IPS-20b (cell line): ENCODE measurements around the gene PPP1R11.
A peak's percentile ranks its signal among the peaks of the same experiment; 100 is the strongest.

ENCODE experiments used
- H3K27ac ChIP-seq: one replicate; pipeline ENCODE4 v1.5.1; 2013; ENCODE audit warnings: low read length
- H3K27me3 ChIP-seq: 2 replicates; pipeline ENCODE4 v1.6.1; 2013; ENCODE audit warnings: mild to moderate bottlenecking, low read length, inconsistent platforms; ENCODE audit not compliant: insufficient read depth
- H3K36me3 ChIP-seq: 2 replicates; pipeline ENCODE4 v1.6.1; 2013; ENCODE audit warnings: low read depth, mild to moderate bottlenecking, inconsistent platforms, low read length, moderate library complexity; ENCODE audit not compliant: insufficient read depth
- H3K4me1 ChIP-seq: 2 replicates; pipeline ENCODE4 v1.6.1; 2013; ENCODE audit warnings: mild to moderate bottlenecking, control low read depth, inconsistent platforms, low read length, moderate library complexity; ENCODE audit not compliant: insufficient read depth
- H3K4me3 ChIP-seq: 2 replicates; pipeline ENCODE4 v1.5.1; 2013; ENCODE audit warnings: mild to moderate bottlenecking, low read length, inconsistent platforms
- H3K9ac ChIP-seq: 2 replicates; pipeline ENCODE4 v1.6.1; 2013; ENCODE audit warnings: low read depth, mild to moderate bottlenecking, inconsistent platforms, low read length, moderate library complexity
- H3K9me3 ChIP-seq: 2 replicates; pipeline ENCODE4 v1.6.1; 2013; ENCODE audit warnings: mild to moderate bottlenecking, low read depth, low read length, inconsistent platforms; ENCODE audit not compliant: insufficient read depth

Gene PPP1R11

GRCh38 chr6:30101444-30102413 lies 34.7 kb downstream of the PPP1R11 start:
- Histone ChIP-seq H3K27ac (no peak overlapping the region), H3K27me3 (peaks cover 85% of the 10 kb centered on the region), H3K4me1 (peaks cover 6% of the 10 kb centered on the region; the same call in 1 of the 2 replicates), H3K9me3 (no peaks in the 10 kb centered on the region), H3K9ac (no peak overlapping the region), H3K36me3 (no peaks in the 10 kb centered on the region), H3K4me3 (peak overlapping the region; percentile 63)

DNA sequence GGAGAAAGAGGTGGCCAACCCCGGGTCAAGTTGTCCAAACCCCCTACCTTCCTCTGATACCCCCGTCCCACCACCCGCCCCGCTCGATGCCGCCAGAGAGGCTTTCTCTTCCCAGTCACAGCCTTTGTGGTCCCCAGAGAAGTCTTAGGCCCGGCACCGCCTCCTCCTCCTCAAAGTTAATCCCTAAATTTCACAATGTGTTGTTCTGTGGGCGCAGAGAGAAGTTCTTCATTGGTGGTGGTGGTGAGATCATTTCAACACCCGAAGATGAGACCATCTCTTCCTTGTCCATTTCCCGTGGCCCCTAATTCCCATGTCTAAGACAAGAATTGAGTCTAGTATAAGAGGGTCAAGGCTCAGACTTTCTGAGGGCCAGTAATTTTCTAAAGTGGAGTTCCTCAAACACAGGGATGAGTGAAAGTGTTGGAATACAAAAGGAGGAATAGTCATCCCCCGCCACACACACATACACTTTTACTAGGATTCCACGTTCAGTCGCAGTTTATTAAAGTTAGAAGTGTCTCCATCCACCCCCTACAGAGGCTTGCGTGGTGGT lies 35.5 kb downstream of the PPP1R11 start:
- Histone ChIP-seq H3K9me3 (no peaks in the 10 kb centered on the region), H3K4me3 (peak overlapping the region; percentile 63), H3K9ac (no peak overlapping the region), H3K27me3 (peaks cover 77% of the 10 kb centered on the region), H3K27ac (no peak overlapping the region), H3K36me3 (no peaks in the 10 kb centered on the region), H3K4me1 (peaks cover 6% of the 10 kb centered on the region; the same call in 1 of the 2 replicates)

DNA sequence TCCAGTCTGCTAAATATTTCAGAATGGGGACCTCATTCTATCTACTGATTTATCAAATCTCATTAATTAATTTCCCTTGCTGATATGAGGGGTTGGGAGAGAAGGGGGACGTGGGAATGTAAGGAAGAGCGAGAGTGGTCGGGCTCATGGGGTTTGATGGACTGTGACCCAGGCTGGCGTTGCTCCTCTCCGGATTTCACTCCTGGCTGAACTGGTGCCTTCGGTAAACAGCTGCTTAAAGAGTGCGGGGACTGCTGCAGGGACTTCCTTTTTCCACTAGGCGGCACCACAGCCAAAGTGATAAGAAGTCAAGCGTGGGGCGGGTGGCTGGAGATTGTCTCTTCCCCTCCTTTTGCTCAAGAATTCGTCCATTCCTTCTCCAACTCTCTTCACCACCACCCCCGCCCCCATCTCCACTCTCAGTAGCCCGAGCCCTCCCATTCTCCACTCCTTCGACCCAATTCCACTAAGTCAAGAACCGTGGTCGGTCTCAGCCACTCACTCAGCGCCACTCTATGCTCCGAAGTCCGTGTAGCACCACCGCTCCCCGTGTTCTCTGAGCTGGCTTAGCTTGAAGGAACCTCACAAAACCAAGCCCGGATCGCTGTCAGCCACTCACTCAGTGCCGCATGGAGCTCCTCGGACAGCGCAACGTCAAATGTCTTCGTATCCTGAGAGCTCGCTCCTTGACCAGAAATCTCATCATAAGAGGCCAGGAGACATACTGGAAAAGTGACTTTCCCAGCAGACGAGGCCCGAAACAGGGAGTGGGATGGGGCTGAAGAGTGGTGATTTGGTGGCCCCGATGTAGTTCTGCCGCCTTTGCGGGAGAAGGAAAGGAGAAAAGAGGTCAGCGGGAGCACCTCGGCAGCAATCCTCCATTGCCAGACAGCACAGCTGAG lies 36.2 kb downstream of the PPP1R11 start:
- H3K27ac ChIP-seq: no peak overlapping the region
- peaks cover 6% of the 10 kb centered on the region; the same call in 1 of the 2 replicates for H3K4me1 ChIP-seq
- no peaks in the 10 kb centered on the region for H3K36me3 ChIP-seq
- peaks cover 70% of the 10 kb centered on the region for H3K27me3 ChIP-seq
- no peak overlapping the region for H3K9ac ChIP-seq
- H3K4me3 ChIP-seq: peak overlapping the region; percentile 63; the same call in 1 of the 2 replicates
- H3K9me3 ChIP-seq: no peaks in the 10 kb centered on the region

GRCh38 chr6:30103872-30104179 lies 36.8 kb downstream of the PPP1R11 start:
- Histone ChIP-seq H3K27ac (no peak overlapping the region), H3K4me3 (no peak overlapping the region), H3K9ac (no peak overlapping the region), H3K4me1 (peaks cover 6% of the 10 kb centered on the region; the same call in 1 of the 2 replicates), H3K36me3 (no peaks in the 10 kb centered on the region), H3K27me3 (peaks cover 64% of the 10 kb centered on the region), H3K9me3 (no peaks in the 10 kb centered on the region)

GRCh38 chr6:30104661-30105060 lies 37.7 kb downstream of the PPP1R11 start:
- Histone ChIP-seq H3K4me1 (peaks cover 6% of the 10 kb centered on the region; the same call in 1 of the 2 replicates), H3K27ac (no peak overlapping the region), H3K9ac (no peak overlapping the region), H3K4me3 (no peak overlapping the region), H3K36me3 (no peaks in the 10 kb centered on the region), H3K9me3 (no peaks in the 10 kb centered on the region), H3K27me3 (peaks cover 56% of the 10 kb centered on the region)

DNA sequence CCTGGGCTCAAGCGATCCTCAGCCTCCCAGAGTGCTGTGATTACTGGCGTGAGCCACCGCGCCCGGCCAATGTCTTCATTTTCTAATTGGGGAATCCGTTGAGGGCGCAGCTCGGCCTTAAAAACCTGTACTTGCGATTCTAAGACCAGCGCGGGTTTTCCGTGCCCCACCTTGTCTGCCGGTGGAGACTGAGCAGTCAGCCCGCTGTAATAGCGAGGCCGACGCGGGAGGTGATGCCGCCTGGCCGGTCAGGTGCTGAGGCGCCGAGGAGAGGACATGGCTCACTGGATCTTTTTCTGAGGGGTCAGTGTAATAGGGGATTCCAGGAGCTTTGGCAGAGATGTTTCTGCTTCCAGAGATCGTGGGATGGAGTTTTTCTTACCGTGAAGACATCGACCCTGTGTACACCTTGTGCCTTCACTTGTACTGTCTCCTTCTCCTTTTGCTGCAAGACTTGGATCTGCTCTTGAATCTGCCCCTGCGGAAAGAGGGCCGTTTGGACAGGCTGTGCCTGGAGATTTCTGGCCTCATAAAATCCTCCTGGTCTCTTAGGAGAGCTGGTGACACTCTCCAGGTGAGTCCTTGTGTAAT lies 44.4 kb downstream of the PPP1R11 start:
- Histone ChIP-seq H3K27ac (no peak overlapping the region), H3K4me3 (no peak overlapping the region), H3K27me3 (peaks cover 40% of the 10 kb centered on the region), H3K9me3 (no peaks in the 10 kb centered on the region), H3K9ac (no peak overlapping the region), H3K4me1 (no peaks in the 10 kb centered on the region), H3K36me3 (no peaks in the 10 kb centered on the region)

DNA sequence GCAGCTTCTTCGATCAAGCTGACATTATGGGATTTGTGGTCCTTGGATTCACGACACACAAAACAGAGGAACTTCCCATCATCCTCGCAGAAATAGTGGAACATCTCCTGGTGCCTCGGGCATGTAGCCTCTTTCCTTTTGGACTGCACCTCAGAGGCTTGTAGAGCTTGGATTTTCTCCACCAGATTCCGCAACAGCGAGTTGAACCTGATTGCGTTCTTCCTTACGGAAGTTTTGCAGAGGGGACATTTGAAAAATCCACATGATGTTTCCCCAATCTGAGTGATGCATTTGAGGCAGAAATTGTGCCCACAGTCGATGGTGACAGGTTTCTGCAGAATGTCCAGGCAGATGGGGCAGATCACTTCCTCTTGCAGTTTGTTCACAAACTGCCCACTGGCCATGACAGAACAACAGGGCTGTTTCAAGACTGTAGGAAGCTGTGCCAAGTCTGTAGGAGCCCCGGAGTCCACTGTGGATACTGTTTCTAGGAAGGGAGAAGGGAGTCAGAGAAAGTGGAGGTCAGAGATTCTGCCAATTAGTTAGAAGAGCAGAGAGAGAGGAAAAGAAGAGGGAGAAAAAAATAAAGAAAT lies 45.5 kb downstream of the PPP1R11 start:
- no peaks in the 10 kb centered on the region for H3K36me3 ChIP-seq
- H3K4me3 ChIP-seq: no peak overlapping the region
- no peak overlapping the region for H3K9ac ChIP-seq
- H3K4me1 ChIP-seq: no peaks in the 10 kb centered on the region
- no peak overlapping the region for H3K27ac ChIP-seq
- no peaks in the 10 kb centered on the region for H3K9me3 ChIP-seq
- peaks cover 40% of the 10 kb centered on the region for H3K27me3 ChIP-seq

GRCh38 chr6:30113003-30113759 lies 46.2 kb downstream of the PPP1R11 start, which contains the start of gene TRIM31:
Gene TRIM31 (minus strand): TSS chr6:30113090. CDS start chr6:30112805, 285 bp downstream.
- Histone ChIP-seq H3K9me3 (no peaks in the 10 kb centered on the region), H3K4me3 (no peak within 1 kb of the TSS), H3K4me1 (no peaks in the 10 kb centered on the region), H3K27ac (no peak within 1 kb of the TSS), H3K9ac (no peak within 1 kb of the TSS), H3K36me3 (no peaks in the 10 kb centered on the region), H3K27me3 (peaks cover 40% of the 10 kb centered on the region)

DNA sequence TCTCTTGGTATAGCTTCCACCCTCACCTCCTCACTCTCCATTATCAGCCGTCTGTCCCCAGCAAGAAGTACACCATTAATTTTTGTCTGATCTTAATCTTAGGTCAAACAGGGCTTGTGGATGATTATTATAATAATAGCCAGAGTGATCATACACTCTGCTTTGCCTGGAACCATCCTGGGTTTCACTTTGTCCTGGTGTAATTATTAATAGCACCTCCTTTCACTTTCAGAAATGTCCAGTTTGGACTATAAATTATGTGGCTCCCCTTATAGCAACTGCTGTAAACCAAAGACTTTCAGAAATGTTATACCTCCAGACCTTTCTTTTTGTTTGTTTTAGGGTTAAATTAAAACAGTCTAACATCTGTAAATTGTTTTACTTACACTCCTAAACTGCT lies 46.8 kb downstream of the PPP1R11 start:
- no peak overlapping the region for H3K4me3 ChIP-seq
- no peaks in the 10 kb centered on the region for H3K9me3 ChIP-seq
- no peak overlapping the region for H3K9ac ChIP-seq
- H3K27ac ChIP-seq: no peak overlapping the region
- no peaks in the 10 kb centered on the region for H3K4me1 ChIP-seq
- no peaks in the 10 kb centered on the region for H3K36me3 ChIP-seq
- H3K27me3 ChIP-seq: peaks cover 40% of the 10 kb centered on the region

- H3K9ac ChIP-seq: no peak overlapping the region
- H3K36me3 ChIP-seq: no peaks in the 10 kb centered on the region
- no peak overlapping the region for H3K27ac ChIP-seq
- H3K27me3 ChIP-seq: peaks cover 29% of the 10 kb centered on the region
- no peaks in the 10 kb centered on the region for H3K9me3 ChIP-seq
- no peak overlapping the region for H3K4me3 ChIP-seq
- no peaks in the 10 kb centered on the region for H3K4me1 ChIP-seq
Observed at GRCh38 chr6:30116724-30117123, 49.7 kb downstream of the PPP1R11 start.
